GM19438 (cell line): ENCODE results near the gene AFF3.

Experiments used
- ATAC-seq: cut with Tn5 transposase; IDR thresholded peaks from one replicate; pipeline ENCODE4 v1.9.1; 2021; ENCODE audit warnings: low read depth; ENCODE audit not compliant: unreplicated experiment

The AFF3 gene

DNA sequence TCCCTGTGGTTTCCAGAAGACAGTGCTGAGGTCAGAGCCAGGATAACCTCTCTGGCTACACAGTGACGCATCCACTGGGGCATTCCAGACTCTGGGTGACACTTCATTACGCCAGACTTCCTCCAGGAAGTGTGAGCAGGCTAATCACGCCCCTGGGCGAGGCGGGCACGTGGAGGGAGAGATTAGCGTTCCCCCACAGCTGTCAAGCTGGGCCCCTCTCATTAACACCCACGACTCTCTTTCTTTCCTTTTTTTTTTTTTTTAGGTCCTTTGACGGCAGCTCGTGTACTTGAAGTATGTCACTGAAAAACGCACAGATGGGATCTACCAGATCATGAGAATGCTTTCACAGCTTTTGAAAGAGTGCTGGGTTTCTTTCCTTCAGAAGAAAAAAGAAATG is 274.6 kb downstream of the AFF3 start:
- no peak for ATAC-seq

DNA sequence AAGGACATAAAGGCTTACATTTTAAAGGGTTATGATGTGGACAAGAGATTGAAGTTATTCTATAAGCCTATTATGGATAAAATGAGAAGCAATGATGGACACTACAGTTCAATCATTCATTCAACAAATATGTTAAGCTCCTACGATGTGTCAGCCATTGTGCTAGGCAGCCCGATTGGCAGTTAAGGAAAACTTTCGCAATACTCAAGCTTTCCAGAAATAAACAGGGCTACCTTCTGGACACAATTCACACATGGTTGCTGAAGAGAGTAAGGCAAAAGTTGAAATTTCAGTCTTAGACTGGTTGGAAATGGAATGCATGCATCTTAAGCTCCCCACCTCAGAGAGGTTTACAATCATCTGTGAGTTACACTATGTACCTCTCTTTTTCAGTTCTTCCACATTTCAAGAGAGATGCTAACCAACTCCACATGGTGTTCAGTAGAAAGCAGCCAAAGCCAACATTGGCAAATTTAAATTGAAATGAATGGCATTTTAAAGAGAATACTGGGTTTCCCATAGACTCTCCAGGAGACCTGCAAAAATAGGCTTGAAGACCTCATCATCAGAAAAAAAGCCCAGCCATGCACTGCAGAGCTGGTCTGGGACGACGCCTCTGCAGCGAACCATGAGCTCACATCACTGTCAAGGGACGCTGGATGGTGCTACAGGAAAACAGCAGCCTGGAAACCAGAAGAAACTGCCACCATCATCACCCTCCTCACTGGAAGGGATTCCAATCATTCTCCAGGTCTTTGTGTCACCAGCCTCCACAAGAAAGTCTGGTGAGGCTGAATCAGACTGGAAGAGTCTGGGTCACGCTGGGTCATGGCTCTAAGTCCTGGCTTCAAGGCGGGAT is 276.3 kb downstream of the AFF3 start:
- ATAC-seq = no peak

DNA sequence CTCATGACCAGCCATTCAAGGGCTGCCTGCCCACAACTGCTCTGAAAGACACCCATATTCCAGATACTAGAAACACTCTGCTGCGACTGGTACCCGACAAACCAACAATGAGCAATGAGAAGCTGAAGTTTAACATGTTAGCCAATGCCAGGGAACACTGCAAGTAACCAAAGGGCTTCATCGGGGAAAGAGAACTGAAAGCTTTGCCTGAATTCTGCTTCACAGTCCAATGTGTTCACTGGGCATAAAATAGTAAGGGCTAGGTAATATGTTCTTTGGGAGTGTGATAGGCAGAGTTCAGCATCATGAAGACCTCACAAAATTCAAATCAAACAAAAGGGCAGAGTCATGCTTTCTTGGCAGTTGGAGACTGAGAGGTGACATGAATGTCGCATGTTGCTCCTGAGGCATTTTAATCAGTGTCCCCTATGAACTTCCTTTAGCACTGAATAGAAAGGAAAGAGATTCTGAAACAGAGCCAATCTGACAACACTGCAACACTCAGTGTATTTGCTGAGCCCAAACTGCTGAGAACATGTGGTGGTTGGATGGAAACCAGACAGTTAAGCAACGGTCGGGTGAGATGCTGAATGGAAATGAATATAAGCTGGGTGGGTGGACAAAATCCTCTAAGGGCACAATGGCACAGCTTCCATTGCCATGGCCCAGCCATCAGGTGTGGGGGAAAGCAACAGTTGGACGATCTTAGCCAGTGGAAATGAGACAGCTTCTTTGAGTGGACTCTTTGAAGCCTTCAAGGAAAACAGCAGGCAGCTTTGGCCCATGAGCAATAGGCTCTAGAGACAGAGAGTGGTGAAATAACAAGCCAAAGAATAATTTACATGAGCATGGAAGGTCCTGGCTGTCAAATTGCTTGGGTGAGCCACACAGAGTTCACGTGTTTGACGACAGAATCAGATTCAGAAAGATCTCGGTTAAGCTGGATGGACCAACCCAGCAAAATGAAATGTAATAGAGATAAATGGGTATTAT is 277.5 kb downstream of the AFF3 start:
- ATAC-seq = no peak

DNA sequence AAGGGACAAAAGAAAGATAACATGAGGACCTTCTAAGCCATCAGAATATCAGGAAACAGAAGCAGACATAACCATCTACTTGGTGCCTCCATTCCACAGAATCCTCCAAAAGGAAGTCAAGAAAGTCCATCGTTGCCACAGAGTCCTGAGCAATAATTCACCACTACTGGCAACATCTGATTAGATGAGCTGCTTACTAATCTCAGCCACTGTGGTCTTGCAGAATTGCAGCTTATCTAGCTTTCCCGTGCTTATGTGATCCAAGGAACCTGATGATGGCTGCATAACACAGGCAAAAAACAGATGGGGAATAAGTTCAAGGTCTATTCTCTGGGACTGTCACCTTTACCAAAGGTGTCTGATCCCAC is 278.5 kb downstream of the AFF3 start:
- no peak for ATAC-seq

DNA sequence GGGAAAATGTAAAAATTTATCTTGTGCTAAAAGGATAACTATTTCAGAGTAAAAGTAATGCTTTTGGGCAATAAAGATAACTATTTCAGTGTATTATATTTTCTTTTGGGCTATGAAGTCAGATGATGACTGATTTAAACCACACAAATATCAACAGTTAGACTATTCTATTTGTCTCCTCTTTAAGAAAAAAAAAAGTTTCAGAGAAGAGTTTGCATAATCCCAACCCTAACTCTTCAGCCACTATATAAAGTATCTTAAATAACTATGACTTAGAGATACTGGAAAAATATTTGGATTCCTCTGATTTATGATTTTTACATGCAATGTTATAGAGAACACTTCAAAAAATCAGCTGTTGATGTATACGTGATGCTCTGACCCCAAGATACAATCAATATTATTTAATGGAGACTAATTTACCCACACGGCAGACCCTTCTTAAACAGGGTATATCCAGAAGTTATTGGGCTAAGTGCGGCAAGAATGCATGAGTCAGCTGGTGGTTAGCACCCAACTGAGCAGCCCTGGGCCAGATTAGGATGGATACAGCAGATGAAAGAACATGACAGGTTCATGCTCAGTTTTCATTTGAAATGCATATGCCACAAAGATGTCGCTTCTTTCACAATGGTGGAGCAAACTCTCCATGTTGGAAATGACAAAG is 279.0 kb downstream of the AFF3 start:
- ATAC-seq = no peak

DNA sequence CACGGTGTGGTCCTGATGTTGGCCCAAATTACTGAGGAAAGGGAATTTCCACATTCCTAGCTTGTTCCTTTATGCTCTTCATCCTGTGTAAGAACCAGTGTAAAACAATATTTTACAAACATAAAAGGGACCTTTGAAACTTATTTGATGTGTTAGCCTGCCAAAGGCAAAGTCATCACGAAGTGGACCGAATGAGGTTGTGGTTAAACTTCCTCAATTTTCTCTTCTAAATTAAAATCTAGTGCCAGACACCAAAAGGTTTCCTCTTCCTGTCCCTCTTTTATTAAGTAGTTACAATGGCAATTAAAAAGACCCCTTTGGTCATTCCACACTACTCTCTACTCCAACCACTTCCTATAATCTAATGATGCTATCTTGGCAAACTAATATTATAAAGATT is 279.8 kb downstream of the AFF3 start:
- ATAC-seq = no peak

DNA sequence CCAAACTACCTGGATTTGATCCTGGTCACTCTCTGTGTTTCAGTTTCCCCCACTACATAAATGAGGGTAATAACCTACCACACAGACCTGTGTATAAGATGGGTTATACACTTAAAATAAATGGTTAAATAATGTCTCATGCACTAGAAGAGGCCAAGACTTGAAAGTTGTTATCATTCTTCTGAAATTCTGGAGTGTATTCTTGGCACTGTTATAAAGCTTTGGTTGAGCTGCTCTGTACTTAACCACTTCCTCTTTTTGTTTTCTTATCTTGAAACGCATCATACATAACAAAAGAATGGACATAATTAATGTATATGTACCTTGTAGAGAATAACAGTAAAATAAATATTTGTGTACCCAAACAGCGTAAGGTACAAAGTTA is 281.0 kb downstream of the AFF3 start:
- ATAC-seq = no peak

DNA sequence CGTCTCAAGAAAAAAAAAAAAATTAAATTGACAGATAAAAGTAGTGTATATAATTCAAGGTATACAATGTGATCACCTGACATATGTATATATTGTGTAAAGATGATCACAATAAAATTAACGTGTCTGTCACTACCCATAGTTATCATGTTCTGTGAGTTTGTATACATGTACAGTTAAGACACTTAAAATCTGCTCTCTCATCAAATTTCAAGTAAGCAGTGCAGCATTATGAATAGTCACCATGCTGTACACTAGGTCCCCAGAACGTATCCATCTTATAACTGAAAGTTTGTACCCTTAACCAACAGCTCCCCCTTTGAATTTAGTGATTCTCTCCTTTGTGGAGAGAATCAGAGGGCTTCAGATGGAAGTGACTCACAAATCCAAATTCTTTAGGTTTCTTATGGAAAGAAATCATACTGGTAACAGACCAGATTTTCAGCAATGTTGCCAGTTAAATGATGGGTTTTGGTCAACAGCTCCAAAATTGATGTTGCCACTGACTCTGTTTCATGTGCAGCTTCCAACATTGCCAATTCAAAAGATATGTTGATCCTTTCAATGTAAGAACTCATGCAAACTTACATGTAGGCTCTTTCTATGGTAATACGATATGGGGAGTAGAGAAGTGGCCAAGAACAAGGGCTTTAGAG is 281.5 kb downstream of the AFF3 start:
- no peak for ATAC-seq

DNA sequence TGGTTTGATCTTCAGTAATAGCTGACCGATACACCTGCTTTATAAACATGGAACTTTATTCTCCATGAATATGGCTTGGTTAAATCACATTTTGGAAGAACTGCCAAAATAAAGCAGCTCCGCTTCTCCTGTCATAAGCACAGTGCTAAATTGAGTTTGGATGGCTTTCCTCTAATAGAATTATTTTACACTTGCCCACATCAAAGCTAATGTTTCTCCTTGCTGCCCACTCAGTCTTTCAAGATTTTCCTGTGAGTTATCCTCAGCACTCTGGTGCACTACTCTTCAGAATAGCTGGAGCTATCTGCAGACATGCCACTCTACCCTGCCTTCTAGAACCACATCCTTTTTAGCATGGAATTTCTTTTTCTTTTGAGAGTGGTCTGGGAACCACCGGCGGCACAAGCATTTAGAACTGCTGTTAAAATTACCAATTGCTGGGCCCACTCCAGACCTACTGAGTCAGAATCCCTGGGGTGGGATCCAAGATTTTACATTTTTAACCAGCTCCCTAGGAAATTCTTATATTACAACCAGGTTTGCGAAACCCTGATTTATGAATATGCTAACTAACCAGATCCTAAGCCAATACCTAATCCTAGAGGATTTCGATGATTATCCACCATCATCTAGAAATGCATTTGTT is 283.3 kb downstream of the AFF3 start:
- no peak for ATAC-seq

DNA sequence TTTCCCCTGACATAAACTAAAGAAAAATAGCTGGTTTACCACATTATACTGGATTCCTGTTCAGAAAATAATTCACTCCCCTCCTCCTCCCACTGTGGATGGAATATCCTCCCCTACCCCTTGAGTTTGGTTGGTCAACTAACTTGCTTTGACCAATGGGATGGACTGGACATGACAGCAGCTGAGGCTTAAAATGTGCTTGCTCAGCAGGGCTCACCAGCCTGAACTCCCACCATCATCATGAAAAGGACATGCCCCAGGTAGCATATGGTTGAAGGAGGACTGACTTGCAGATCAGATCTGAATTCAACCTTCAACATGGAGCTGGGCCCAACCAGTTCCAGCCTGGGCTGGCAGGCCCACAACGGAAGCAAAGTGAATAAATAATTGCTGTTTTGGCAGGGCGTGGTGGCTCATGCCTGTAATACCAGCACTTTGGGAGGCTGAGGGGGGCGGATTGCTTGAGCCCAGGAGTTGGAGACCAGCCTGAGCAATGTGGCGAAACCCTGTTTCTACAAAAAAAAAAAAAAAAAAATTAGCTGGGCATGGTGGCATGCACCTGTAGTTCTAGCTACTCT is 284.4 kb downstream of the AFF3 start:
- no peak for ATAC-seq

DNA sequence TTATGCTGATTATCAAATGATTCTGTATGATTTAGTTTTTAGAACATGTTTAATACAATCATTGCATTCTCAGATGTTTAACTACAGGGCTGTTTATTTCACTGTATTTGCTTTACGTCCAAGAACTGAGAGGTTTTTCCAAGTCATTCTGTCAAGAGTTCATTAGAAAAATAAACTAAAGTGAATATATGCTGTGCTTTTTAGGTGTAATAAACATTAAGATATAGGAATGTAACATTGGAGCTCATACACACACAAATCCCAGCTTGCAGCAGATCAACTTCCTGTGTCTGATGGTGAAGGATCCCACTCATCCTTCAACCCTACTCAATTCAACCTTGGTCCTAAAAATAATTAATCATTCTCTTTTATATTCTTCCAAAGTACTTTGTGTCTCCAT is 285.0 kb downstream of the AFF3 start:
- ATAC-seq = no peak

DNA sequence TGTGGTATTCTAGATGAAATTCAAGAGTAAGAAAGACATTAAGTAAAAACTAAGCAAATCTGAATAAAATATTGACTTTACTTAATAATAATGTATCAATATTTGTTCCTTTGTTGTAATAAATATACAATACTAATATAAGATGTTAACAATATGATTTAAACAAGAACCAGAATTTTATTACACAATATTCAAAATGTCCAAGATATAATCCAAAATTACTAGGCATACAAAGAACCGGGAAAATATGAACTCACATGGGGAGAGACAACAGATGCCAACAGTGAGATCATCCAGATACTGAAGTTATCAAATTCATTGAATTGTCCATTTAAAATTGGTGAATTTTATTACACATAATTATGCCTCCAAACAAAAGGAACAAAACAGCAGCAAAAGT is 286.3 kb downstream of the AFF3 start:
- ATAC-seq = no peak

DNA sequence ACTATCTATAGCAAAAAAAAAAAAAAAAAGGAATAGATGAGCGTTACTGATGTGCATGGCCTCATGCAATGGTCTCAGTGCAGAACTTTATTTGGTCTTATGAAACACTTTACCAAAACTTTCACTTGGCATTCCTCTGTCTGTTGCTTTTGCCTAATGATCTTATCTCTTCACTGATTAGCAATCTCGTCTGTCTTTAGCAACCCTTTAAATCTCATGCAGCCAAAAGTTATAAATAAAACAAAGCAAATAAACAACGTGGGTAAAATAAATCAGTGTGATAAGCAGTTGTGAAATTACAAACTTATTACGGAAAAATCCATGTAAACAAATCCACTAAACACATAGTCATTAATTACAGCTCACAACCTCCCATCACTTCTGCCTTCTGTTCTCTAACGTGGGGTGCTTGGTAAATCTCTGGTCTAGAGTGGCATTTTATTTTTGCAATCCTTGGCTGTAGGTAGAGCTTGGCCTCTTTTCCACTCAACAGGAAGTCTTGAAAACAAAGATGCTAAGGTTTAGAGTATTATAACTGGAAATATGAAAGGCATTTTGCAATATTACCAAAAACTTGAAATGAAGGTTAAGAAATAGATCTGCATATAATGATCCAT is 288.0 kb downstream of the AFF3 start:
- ATAC-seq = no peak

DNA sequence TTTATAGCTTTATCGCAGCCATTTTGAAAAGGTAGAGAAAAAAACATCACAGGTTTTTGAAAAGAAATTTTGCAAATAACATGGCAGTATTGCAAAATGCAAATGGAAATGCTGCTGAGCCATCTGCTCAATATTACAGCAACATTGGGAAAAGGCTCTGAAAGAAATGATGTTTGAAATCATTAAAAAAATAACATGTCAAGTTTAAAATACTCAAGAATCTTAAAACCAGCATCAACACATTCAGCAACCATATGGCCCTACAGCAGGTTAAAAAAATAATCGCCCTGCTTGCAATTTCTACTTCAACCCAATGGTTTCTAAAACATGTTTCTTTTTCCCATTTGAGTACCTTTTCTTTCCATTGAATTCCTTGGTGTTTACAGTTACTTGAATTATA is 289.4 kb downstream of the AFF3 start:
- no peak for ATAC-seq

DNA sequence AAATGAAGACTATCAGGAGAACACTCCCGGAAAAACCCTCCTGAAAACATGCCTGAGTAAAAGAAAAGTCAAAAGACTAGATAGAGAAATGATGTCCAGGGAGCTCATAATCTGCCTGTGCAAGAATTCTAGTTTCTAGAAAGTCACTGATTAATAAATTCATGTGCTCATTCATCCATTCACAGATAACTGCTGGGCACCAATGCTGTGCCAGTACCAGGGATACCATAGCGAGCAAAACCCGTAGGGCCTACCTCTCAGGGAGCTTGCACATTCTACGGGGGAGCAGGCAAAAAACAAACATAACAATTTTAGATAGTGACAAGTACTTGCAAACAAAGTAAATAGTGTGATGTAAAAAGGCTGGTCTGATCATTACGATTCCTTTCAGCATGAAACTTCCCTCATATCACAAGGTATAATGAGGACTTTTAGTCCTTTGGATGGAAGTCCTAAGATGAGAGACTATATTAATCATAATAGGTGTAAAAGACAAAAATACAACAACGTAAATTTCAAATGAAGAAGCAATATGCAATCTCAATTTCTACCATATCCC is 289.9 kb downstream of the AFF3 start:
- ATAC-seq = no peak

DNA sequence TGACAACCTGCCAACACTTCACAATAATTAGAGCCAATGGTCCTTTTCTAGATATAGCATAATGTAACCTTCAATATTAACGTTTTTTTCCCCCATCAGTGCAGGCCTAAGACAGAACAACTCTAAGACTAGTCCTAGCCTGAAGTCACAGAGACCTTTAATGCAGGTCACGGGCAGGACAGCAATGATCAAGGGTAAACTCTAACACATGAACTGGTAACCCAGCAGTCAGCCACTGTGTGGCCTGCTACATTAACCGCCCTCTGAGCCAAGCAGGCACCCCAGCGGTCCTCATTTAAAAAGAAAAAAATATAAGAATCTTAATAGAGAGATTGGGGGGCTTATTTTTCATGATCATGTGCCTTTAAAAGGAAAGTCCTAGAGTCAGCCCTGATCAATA is 290.6 kb downstream of the AFF3 start:
- ATAC-seq = no peak

DNA sequence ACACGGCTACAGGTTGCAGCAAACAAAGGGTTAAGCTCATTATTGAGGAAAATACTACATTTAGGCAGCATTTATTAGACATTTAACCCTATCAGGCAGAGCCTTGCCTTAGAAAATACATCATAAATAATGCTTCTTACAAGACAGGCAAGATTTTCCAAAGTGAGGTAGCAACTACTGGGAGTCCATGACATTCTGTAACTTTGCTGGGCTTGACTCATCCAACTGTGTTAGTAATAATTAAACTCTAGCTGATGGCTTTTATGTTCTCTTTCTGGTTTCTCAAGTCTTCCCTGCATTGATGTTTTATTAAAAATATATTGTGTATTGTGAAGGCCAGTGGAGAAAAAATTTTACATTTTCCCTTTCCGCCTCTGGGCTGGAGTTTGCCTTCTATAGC is 291.3 kb downstream of the AFF3 start:
- ATAC-seq = no peak

DNA sequence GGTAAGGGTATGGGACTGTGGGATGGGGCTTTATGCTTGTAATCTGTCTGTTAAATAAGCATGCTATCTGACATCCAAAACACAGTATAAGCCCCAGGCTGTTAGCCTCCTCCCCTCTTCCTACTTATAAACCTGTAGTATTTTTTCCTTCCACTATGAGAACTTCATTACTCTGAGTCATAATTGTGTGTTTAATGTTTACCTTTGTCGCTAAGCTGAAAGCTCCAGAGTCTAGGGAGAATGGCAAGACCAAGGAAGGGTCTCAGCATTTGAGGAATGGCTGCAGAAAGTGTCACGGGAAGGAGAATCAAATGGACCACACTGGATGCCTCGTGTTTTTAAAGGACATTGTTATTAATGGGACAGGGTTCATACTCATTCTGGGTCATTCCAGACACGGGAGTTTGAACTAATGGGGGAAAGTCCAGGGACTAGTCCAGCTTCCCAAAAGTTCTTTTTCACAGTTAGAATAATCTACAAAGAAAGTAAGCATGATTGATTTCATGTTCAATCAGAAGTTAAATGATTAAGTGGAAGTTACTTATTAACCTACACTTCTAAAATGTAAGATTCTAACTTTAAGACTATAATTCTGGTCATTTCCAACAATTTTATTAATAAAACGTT is 292.2 kb downstream of the AFF3 start:
- ATAC-seq = no peak
